Measurements from ENCODE around the gene FAM107B.

DNA sequence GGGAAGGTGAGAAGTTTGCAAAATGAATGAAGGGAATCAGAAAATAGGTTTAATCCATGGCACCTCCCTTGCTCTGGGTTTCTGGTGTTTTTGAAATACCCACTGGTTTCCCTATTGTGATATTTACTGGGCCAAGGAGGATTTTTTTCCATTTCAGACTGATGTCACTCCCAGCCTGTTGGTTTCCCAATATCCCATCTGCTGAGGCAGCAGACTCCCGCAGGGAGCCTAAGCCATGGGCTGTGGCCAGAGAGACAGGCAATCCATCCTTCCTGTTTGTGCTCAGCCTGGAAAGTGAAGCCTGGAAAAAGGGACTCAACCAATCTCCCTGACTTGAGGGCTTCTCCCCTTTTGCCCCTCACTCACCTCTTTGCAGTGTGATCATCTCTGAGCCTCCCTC, 22.8 kb downstream of the FAM107B start:
- TF ChIP-seq, protein P1, sequence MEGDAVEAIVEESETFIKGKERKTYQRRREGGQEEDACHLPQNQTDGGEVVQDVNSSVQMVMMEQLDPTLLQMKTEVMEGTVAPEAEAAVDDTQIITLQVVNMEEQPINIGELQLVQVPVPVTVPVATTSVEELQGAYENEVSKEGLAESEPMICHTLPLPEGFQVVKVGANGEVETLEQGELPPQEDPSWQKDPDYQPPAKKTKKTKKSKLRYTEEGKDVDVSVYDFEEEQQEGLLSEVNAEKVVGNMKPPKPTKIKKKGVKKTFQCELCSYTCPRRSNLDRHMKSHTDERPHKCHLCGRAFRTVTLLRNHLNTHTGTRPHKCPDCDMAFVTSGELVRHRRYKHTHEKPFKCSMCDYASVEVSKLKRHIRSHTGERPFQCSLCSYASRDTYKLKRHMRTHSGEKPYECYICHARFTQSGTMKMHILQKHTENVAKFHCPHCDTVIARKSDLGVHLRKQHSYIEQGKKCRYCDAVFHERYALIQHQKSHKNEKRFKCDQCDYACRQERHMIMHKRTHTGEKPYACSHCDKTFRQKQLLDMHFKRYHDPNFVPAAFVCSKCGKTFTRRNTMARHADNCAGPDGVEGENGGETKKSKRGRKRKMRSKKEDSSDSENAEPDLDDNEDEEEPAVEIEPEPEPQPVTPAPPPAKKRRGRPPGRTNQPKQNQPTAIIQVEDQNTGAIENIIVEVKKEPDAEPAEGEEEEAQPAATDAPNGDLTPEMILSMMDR (IDR thresholded peaks at IDR 0.05): no peak
- no peak for TF ChIP-seq EZH2 (IDR thresholded peaks at IDR 0.05)

Measured in neural progenitor cell (in vitro differentiated cells).